Uterus (tissue), 4 donors: ENCODE measurements around the gene SCML2. TPM values are rescaled to one million over a fixed set of nuclear protein-coding genes. Genes with fewer than 3 reads are reported as not detected.

Experiments used
- DNase-seq, 2 donors: peaks; one replicate each; pipeline ENCODE4 v3.0.0-alpha.2; 2019 to 2020
- H3K27ac ChIP-seq, 2 donors: fragments of 200-600 bp; sonication (generic); 1 replicate in 1 of 2; 2 replicates in 1 of 2; pipeline ENCODE4 v1.5.1; 2016 to 2018
- H3K27me3 ChIP-seq, 2 donors: fragments of 200-600 bp; sonication (generic); one replicate each; pipeline ENCODE4 v1.5.1; 2018 to 2019; ENCODE audit warnings: control low read depth in 1 of 2
- H3K36me3 ChIP-seq, 2 donors: fragments of 200-600 bp; sonication (generic); one replicate each; pipeline ENCODE4 v1.5.1; 2019; ENCODE audit warnings: control low read depth in 1 of 2
- H3K4me1 ChIP-seq, 2 donors: fragments of 200-600 bp; sonication (generic); one replicate each; pipeline ENCODE4 v1.5.1; 2018 to 2019; ENCODE audit warnings: control low read depth in 1 of 2
- H3K4me3 ChIP-seq, 2 donors: fragments of 200-600 bp; sonication (generic); 1 replicate in 1 of 2; 2 replicates in 1 of 2; pipeline ENCODE4 v1.5.1; 2018 to 2019; ENCODE audit warnings: mild to moderate bottlenecking in 1 of 2
- H3K9me3 ChIP-seq, 2 donors: fragments of 200-600 bp; sonication (generic); one replicate each; pipeline ENCODE4 v1.5.1; 2019; ENCODE audit warnings: control low read depth in 1 of 2
- CTCF ChIP-seq, 4 experiments: fragments of 200-600 bp in 2 of 4; fragments of 450-650 bp in 2 of 4; sonication (generic) in 2 of 4; IDR thresholded peaks; one replicate each; pipeline ENCODE4 v1.5.1; 2016 to 2019; ENCODE audit warnings: antibody characterized with exemption in 4 of 4, mild to moderate bottlenecking in 2 of 4, moderate library complexity in 1 of 4
- POLR2A ChIP-seq, 2 donors: fragments of 450-650 bp; IDR thresholded peaks; one replicate each; pipeline ENCODE4 v1.6.1; 2016; ENCODE audit warnings: antibody characterized with exemption in 2 of 2, mild to moderate bottlenecking in 1 of 2, moderate library complexity in 1 of 2
- intact Hi-C: fragments of 100-400 bp; cut with DNase I; formaldehyde crosslinking; loops from one replicate; pipeline ENCODE4 v1.15.1; 2023; ENCODE audit warnings: low total_unique reads
- total RNA-seq, 4 donors: library from RNA; depleted of rRNA in 3 of 4; stranded (reverse); fragments of >200 nt in 3 of 4; gene quantifications; one replicate each; pipeline versions ENCODE4 v1.1.0 to v1.2.4, GENCODE V29; 2014 to 2023
- donor health status: DM: yes; HTN: yes; CAD: no.

SCML2 gene
- total RNA-seq, 4 donors from 2014 or later, result 0.26 to 15.8 (median 5.7) TPM

- intact Hi-C loops, result no loop called here
- no peaks in the 10 kb centered on the region for H3K9me3 ChIP-seq
- DNase-seq, result no peak
- no peaks in the 10 kb centered on the region for H3K27me3 ChIP-seq
- no peaks in the 10 kb centered on the region for H3K36me3 ChIP-seq
- H3K4me3 ChIP-seq, result no peak overlapping the region
- TF ChIP-seq CTCF (IDR thresholded peaks at IDR 0.05), result no peak
- no peak for TF ChIP-seq POLR2A (IDR thresholded peaks at IDR 0.05)
- no peaks in the 10 kb centered on the region for H3K4me1 ChIP-seq
- no peak overlapping the region for H3K27ac ChIP-seq
These were observed 2.7 kb downstream of the SCML2 start for GRCh38 chrX:18351784-18352183.

GRCh38 chrX:18348047-18348446 lies 6.4 kb downstream of the SCML2 start:
- DNase-seq, result no peak
- Histone ChIP-seq H3K27me3 (no peaks in the 10 kb centered on the region), H3K9me3 (no peaks in the 10 kb centered on the region), H3K4me1 (no peaks in the 10 kb centered on the region), H3K27ac (no peak overlapping the region), H3K36me3 (no peaks in the 10 kb centered on the region), H3K4me3 (no peak overlapping the region)
- TF ChIP-seq POLR2A (IDR thresholded peaks at IDR 0.05), result no peak
- no peak for TF ChIP-seq CTCF (IDR thresholded peaks at IDR 0.05)
- intact Hi-C loops, result no loop called here

GRCh38 chrX:18309401-18309800 lies 45.1 kb downstream of the SCML2 start:
- Histone ChIP-seq H3K9me3 (no peaks in the 10 kb centered on the region), H3K27me3 (no peaks in the 10 kb centered on the region), H3K36me3 (no peaks in the 10 kb centered on the region), H3K4me1 (no peaks in the 10 kb centered on the region), H3K4me3 (no peak overlapping the region), H3K27ac (no peak overlapping the region)
- TF ChIP-seq CTCF (IDR thresholded peaks at IDR 0.05), result no peak
- no peak for TF ChIP-seq POLR2A (IDR thresholded peaks at IDR 0.05)
- intact Hi-C loops, result no loop called here
- no peak for DNase-seq

- no peak overlapping the region for H3K4me3 ChIP-seq
- TF ChIP-seq CTCF (IDR thresholded peaks at IDR 0.05), result no peak
- no peak for TF ChIP-seq POLR2A (IDR thresholded peaks at IDR 0.05)
- no peaks in the 10 kb centered on the region for H3K4me1 ChIP-seq
- peaks cover 0 to 4% of the 10 kb centered on the region in 2 donors for H3K9me3 ChIP-seq
- no peaks in the 10 kb centered on the region for H3K36me3 ChIP-seq
- no peak overlapping the region for H3K27ac ChIP-seq
- no peaks in the 10 kb centered on the region for H3K27me3 ChIP-seq
- no peak for DNase-seq
- intact Hi-C loops, result no loop called here
These were observed 57.2 kb downstream of the SCML2 start for GRCh38 chrX:18297251-18297650.

GRCh38 chrX:18294893-18295292 lies 59.6 kb downstream of the SCML2 start:
- DNase-seq, result no peak
- Histone ChIP-seq H3K9me3 (peaks cover 0 to 4% of the 10 kb centered on the region in 2 donors), H3K4me1 (no peaks in the 10 kb centered on the region), H3K27ac (no peak overlapping the region), H3K27me3 (no peaks in the 10 kb centered on the region), H3K36me3 (no peaks in the 10 kb centered on the region), H3K4me3 (no peak overlapping the region)
- TF ChIP-seq POLR2A (IDR thresholded peaks at IDR 0.05), result no peak
- no peak for TF ChIP-seq CTCF (IDR thresholded peaks at IDR 0.05)
- intact Hi-C loops, result no loop called here
